Uterus (tissue), 4 donors: ENCODE measurements around the gene SRCAP. TPM values are rescaled to one million over a fixed set of nuclear protein-coding genes. Genes with fewer than 3 reads are reported as not detected.

Experiments
- DNase-seq, 2 donors: peaks; one replicate each; pipeline ENCODE4 v3.0.0-alpha.2; 2019 to 2020
- H3K27ac ChIP-seq, 2 donors: fragments of 200-600 bp; sonication (generic); 1 replicate in 1 of 2; 2 replicates in 1 of 2; pipeline ENCODE4 v1.5.1; 2016 to 2018
- H3K27me3 ChIP-seq, 2 donors: fragments of 200-600 bp; sonication (generic); one replicate each; pipeline ENCODE4 v1.5.1; 2018 to 2019; ENCODE audit warnings: control low read depth in 1 of 2
- H3K36me3 ChIP-seq, 2 donors: fragments of 200-600 bp; sonication (generic); one replicate each; pipeline ENCODE4 v1.5.1; 2019; ENCODE audit warnings: control low read depth in 1 of 2
- H3K4me1 ChIP-seq, 2 donors: fragments of 200-600 bp; sonication (generic); one replicate each; pipeline ENCODE4 v1.5.1; 2018 to 2019; ENCODE audit warnings: control low read depth in 1 of 2
- H3K4me3 ChIP-seq, 2 donors: fragments of 200-600 bp; sonication (generic); 1 replicate in 1 of 2; 2 replicates in 1 of 2; pipeline ENCODE4 v1.5.1; 2018 to 2019; ENCODE audit warnings: mild to moderate bottlenecking in 1 of 2
- H3K9me3 ChIP-seq, 2 donors: fragments of 200-600 bp; sonication (generic); one replicate each; pipeline ENCODE4 v1.5.1; 2019; ENCODE audit warnings: control low read depth in 1 of 2
- CTCF ChIP-seq, 4 experiments: fragments of 200-600 bp in 2 of 4; fragments of 450-650 bp in 2 of 4; sonication (generic) in 2 of 4; IDR thresholded peaks; one replicate each; pipeline ENCODE4 v1.5.1; 2016 to 2019; ENCODE audit warnings: antibody characterized with exemption in 4 of 4, mild to moderate bottlenecking in 2 of 4, moderate library complexity in 1 of 4
- POLR2A ChIP-seq, 2 donors: fragments of 450-650 bp; IDR thresholded peaks; one replicate each; pipeline ENCODE4 v1.6.1; 2016; ENCODE audit warnings: antibody characterized with exemption in 2 of 2, mild to moderate bottlenecking in 1 of 2, moderate library complexity in 1 of 2
- intact Hi-C: fragments of 100-400 bp; cut with DNase I; formaldehyde crosslinking; loops from one replicate; pipeline ENCODE4 v1.15.1; 2023; ENCODE audit warnings: low total_unique reads
- total RNA-seq, 4 donors: library from RNA; depleted of rRNA in 3 of 4; stranded (reverse); fragments of >200 nt in 3 of 4; gene quantifications; one replicate each; pipeline versions ENCODE4 v1.1.0 to v1.2.4, GENCODE V29; 2014 to 2023
- donor health status: DM: yes; HTN: yes; CAD: no.

SRCAP gene
- total RNA-seq, 4 donors from 2014 or later: 5.6 to 80.7 (median 26.0) TPM

GRCh38 chr16:30753596-30753995 lies 54.6 kb downstream of the SRCAP start:
- intact Hi-C loops: no loop called here
- Histone ChIP-seq H3K9me3 (no peaks in the 10 kb centered on the region), H3K4me3 (no peak overlapping the region), H3K36me3 (no peaks in the 10 kb centered on the region), H3K4me1 (peaks cover 0 to 4% of the 10 kb centered on the region in 2 donors), H3K27ac (no peak overlapping the region), H3K27me3 (no peaks in the 10 kb centered on the region)
- no peak for DNase-seq
- no peak for TF ChIP-seq POLR2A (IDR thresholded peaks at IDR 0.05)
- TF ChIP-seq CTCF (IDR thresholded peaks at IDR 0.05): no peak

DNA sequence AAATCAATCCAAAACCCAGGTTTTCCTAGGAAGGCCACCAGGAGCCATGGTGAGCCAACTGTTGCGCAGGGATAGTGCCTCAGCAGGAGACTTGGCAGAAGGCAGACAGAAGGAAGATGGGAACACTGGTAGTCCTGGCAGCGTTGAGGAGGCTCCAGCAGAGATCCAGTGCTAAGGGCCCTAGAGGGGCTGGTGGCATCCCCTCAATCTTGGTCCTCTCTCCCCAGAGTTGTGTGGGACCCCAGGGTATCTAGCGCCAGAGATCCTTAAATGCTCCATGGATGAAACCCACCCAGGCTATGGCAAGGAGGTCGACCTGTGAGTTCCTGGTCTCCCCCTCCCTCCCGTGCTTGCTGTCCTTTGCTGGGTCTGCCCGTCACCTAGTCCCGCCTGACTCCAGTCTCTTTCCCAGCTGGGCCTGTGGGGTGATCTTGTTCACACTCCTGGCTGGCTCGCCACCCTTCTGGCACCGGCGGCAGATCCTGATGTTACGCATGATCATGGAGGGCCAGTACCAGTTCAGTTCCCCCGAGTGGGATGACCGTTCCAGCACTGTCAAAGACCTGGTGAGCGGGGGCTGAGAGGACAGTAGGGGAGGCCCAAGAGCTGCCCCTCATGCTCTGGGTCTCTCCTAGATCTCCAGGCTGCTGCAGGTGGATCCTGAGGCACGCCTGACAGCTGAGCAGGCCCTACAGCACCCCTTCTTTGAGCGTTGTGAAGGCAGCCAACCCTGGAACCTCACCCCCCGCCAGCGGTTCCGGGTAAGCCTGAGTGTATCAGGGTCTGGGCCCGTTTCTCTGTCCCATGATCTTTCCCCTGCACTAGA lies 57.2 kb downstream of the SRCAP start:
- H3K27ac ChIP-seq: no peak overlapping the region
- H3K4me1 ChIP-seq: peaks cover 4 to 5% of the 10 kb centered on the region in 2 donors
- H3K36me3 ChIP-seq: no peaks in the 10 kb centered on the region
- DNase-seq: no peak
- H3K4me3 ChIP-seq: no peak overlapping the region
- intact Hi-C loops: no loop called here
- TF ChIP-seq POLR2A (IDR thresholded peaks at IDR 0.05): no peak
- H3K27me3 ChIP-seq: no peaks in the 10 kb centered on the region
- no peaks in the 10 kb centered on the region for H3K9me3 ChIP-seq

DNA sequence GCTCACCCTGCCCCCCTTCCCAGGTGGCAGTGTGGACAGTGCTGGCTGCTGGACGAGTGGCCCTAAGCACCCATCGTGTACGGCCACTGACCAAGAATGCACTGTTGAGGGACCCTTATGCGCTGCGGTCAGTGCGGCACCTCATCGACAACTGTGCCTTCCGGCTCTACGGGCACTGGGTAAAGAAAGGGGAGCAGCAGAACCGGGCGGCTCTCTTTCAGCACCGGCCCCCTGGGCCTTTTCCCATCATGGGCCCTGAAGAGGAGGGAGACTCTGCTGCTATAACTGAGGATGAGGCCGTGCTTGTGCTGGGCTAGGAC lies 57.8 kb downstream of the SRCAP start:
- intact Hi-C loops: no loop called here
- no peak for DNase-seq
- no peaks in the 10 kb centered on the region for H3K36me3 ChIP-seq

GRCh38 chr16:30757316-30757715 lies 58.3 kb downstream of the SRCAP start:
- Histone ChIP-seq H3K4me3 (no peak overlapping the region), H3K9me3 (no peaks in the 10 kb centered on the region), H3K4me1 (peaks cover 4 to 9% of the 10 kb centered on the region in 2 donors), H3K27ac (no peak overlapping the region), H3K27me3 (no peaks in the 10 kb centered on the region), H3K36me3 (no peaks in the 10 kb centered on the region)
- no peak for TF ChIP-seq CTCF (IDR thresholded peaks at IDR 0.05)
- no peak for TF ChIP-seq POLR2A (IDR thresholded peaks at IDR 0.05)
- intact Hi-C loops: no loop called here
- no peak for DNase-seq

More for the DNA sequence above, 57.8 kb downstream of the SRCAP start:
- no peak for TF ChIP-seq CTCF (IDR thresholded peaks at IDR 0.05)
- TF ChIP-seq POLR2A (IDR thresholded peaks at IDR 0.05): no peak
- Histone ChIP-seq H3K9me3 (no peaks in the 10 kb centered on the region), H3K27ac (no peak overlapping the region), H3K4me3 (no peak overlapping the region), H3K27me3 (no peaks in the 10 kb centered on the region), H3K4me1 (peaks cover 4 to 9% of the 10 kb centered on the region in 2 donors)

- H3K4me1 ChIP-seq: peaks cover 7 to 21% of the 10 kb centered on the region in 2 donors
- no peaks in the 10 kb centered on the region for H3K9me3 ChIP-seq
- no peak overlapping the region for H3K4me3 ChIP-seq
- H3K36me3 ChIP-seq: no peaks in the 10 kb centered on the region
- H3K27ac ChIP-seq: no peak overlapping the region
- intact Hi-C loops: no loop called here
- H3K27me3 ChIP-seq: no peaks in the 10 kb centered on the region
- no peak for DNase-seq
- TF ChIP-seq CTCF (IDR thresholded peaks at IDR 0.05) (no peak), POLR2A (IDR thresholded peaks at IDR 0.05) (no peak)
Observed at GRCh38 chr16:30758988-30759491, 60.1 kb downstream of the SRCAP start.
